NCI-H1105 (cell line): ENCODE measurements around the gene MMEL1.

Source experiments
- DNase-seq: peaks from one replicate; lab custom pipeline; 2025; lab: John Stamatoyannopoulos, UW

MMEL1 gene

DNA sequence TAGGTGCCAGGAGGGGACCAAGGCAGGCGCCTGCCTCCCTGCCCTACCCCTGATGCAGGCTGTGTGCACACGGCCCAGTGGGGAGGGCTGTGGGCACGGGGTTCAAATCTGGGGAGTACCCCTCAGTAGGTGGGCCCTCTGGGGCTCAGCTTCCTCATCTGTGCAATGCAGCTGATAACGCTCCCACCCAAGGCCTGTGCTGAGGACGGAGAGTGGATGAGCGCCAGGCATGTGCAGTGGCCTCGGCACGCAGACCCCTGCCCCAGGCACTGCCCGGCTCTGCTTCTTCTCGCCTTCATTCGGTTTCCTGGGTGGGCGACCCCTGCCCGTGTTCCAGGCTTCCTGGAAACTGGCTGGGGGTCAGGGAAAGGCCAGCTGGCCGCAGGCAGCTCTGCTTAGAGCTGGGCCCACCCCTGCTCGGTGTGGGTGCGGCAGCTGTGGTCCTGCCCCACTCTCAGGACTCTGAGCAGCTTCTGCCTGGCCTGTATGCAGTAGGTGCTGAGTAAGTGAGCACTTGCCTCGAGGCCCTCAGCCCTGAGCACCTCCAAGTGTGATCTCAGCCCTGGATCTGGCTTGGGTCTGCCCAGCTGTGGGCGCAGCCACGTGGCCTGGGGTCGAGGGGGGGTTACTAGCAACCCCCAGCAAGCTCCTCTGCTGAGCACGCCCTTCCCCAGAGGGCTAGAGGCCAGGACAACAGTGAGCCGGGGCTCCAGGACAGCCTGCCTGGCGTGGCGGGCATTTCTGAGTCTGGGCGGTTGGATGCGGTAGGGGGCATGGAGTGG, 88.5 kb downstream of the MMEL1 start:
- no peak for DNase-seq

GRCh38 chr1:2543543-2544092, 89.2 kb downstream of the MMEL1 start:
- no peak for DNase-seq

GRCh38 chr1:2542246-2542915, 90.4 kb downstream of the MMEL1 start:
- DNase-seq, result no peak

DNA sequence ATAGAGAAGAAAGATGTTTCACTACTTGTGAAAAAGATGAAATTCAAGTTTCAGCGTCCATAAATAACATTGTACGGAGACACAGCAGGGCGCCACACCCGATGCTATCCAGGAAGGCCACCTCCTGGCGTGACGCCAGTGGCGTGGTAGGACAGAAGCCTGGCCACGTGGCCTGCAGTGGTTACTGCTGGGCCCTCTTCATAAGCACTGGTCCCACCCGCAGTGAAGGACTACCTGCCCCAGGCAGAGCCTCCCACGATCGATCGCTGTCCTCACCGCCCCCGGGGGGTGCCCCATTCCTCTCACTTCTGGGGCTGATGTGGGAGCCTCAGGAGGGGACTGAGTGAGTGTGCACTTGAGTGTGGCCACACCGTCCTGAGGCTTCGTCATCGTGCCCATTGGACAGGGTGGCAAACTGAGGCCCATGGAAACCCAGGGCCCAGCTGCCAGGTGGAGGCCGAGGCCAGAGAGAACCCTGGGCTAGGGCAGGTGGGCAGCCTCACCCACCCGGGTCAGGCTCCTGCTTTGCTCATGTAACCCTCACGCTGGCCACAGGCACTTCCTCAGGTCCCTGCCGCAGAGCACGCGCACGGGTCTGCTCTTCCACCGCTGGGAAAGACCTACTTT, 91.1 kb downstream of the MMEL1 start:
- no peak for DNase-seq

GRCh38 chr1:2540816-2541492, 91.9 kb downstream of the MMEL1 start:
- DNase-seq, result no peak
